Measurements from ENCODE around the gene PLEKHG1. TPM values are rescaled to one million over a fixed set of nuclear protein-coding genes. Genes with fewer than 3 reads are reported as not detected.

Gene PLEKHG1
- total RNA-seq, 1 experiment from 2014 or later: 92.4 TPM

DNA sequence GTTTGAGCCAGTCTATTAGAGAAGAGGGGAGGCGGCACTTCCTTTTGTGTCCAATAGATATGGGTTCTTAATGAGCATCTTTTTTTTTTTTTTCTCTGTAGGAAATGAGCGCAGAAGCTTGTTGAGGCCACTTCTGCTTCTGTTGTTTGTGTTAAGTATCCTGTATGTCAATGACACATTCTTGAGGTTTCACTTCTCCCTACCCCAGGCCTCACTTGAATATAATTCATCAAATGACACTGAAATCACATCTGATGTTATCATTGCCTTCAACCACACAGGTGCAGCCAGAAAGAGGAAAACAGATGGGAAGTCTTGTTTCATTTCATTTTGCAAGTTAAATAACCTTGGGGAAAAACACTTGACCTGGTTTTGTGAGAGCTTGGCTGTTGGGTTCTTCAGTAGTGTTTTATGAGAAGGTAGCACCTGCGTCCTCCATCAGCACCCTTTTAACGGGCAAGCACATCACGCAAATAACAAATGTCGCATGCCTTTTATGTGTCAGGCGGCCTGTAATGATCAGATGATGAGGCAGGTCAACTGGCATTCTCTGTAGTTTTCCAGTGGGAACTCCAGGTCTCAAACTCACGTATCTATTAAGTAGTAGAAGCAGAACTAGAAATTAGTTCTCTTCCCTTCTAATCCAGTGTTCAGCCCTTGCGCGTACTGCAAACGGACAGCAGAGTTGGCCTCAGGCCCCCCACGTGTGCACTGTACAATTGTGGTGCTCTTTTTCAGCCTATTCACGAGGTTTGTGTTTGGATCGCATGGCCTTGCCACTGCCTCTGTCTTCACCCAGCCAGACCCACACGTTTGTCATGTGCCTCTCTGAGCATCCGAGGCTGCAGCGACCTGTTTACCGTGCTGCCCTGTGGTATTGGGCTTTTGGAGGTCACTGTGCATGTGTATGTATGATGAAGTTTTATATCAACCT lies 23.5 kb downstream of the PLEKHG1 start:
- peak overlapping the region; percentile 78 for H3K9ac ChIP-seq (ENCODE audit: low read length)
- H3K4me3 ChIP-seq (ENCODE audit: low read length): peak overlapping the region; percentile 49
- H3K27ac ChIP-seq (ENCODE audit: low read length): peak overlapping the region; percentile 97
- H3K36me3 ChIP-seq (ENCODE audit: insufficient read depth, low read length): 0 out of 2 replicates have a peak, but pooled peaks cover 3% of the 10 kb centered on the region
- H3K9me3 ChIP-seq (ENCODE audit: low read length): no peaks in the 10 kb centered on the region
- H2AFZ ChIP-seq (ENCODE audit: low read length): no peak overlapping the region
- no peaks in the 10 kb centered on the region for H3K9me2 ChIP-seq (replicated peaks; ENCODE audit: insufficient read depth, low read length)
- peak overlapping the region; percentile 73 for H3K4me2 ChIP-seq (ENCODE audit: low read depth, low read length, poor library complexity, severe bottlenecking)
- peak; percentile 97 for DNase-seq
- no peaks in the 10 kb centered on the region; the same call in 1 of the 2 replicates for H4K20me1 ChIP-seq (ENCODE audit: insufficient read depth, low read depth, low read length)
- H3K4me1 ChIP-seq (ENCODE audit: low read length): peaks cover 97% of the 10 kb centered on the region
- H3K27me3 ChIP-seq (ENCODE audit: low read length): no peaks in the 10 kb centered on the region
- peaks cover 83% of the 10 kb centered on the region for H3K79me2 ChIP-seq (ENCODE audit: low read length)

GRCh38 chr6:150624191-150624590 lies 24.5 kb downstream of the PLEKHG1 start:
- Histone ChIP-seq H3K36me3 (ENCODE audit: insufficient read depth, low read length) (0 out of 2 replicates have a peak, but pooled peaks cover 3% of the 10 kb centered on the region), H3K4me3 (ENCODE audit: low read length) (peak overlapping the region; percentile 49), H3K27ac (ENCODE audit: low read length) (peak overlapping the region; percentile 97), H3K9me2 (replicated peaks; ENCODE audit: insufficient read depth, low read length) (no peaks in the 10 kb centered on the region), H4K20me1 (ENCODE audit: insufficient read depth, low read depth, low read length) (peaks cover 6% of the 10 kb centered on the region; the same call in 1 of the 2 replicates), H3K27me3 (ENCODE audit: low read length) (no peaks in the 10 kb centered on the region), H3K9me3 (ENCODE audit: low read length) (no peaks in the 10 kb centered on the region), H3K4me2 (ENCODE audit: low read depth, low read length, poor library complexity, severe bottlenecking) (peak overlapping the region; percentile 73), H2AFZ (ENCODE audit: low read length) (no peak overlapping the region), H3K4me1 (ENCODE audit: low read length) (peaks cover 97% of the 10 kb centered on the region), H3K9ac (ENCODE audit: low read length) (peak overlapping the region; percentile 78), H3K79me2 (ENCODE audit: low read length) (peaks cover 83% of the 10 kb centered on the region)
- DNase-seq: peak; percentile 67

- no peaks in the 10 kb centered on the region for H3K9me2 ChIP-seq (replicated peaks; ENCODE audit: insufficient read depth, low read length)
- H2AFZ ChIP-seq (ENCODE audit: low read length): no peak overlapping the region
- H3K4me3 ChIP-seq (ENCODE audit: low read length): no peak overlapping the region; the same call in 1 of the 2 replicates
- H3K9me3 ChIP-seq (ENCODE audit: low read length): no peaks in the 10 kb centered on the region
- H3K27me3 ChIP-seq (ENCODE audit: low read length): no peaks in the 10 kb centered on the region
- H3K79me2 ChIP-seq (ENCODE audit: low read length): peaks cover 79% of the 10 kb centered on the region
- peaks cover 96% of the 10 kb centered on the region for H3K4me1 ChIP-seq (ENCODE audit: low read length)
- 0 out of 2 replicates have a peak, but pooled peaks cover 3% of the 10 kb centered on the region for H3K36me3 ChIP-seq (ENCODE audit: insufficient read depth, low read length)
- DNase-seq: no peak
- peak overlapping the region; percentile 97 for H3K27ac ChIP-seq (ENCODE audit: low read length)
- H4K20me1 ChIP-seq (ENCODE audit: insufficient read depth, low read depth, low read length): peaks cover 12% of the 10 kb centered on the region; the same call in 1 of the 2 replicates
- H3K4me2 ChIP-seq (ENCODE audit: low read depth, low read length, poor library complexity, severe bottlenecking): peak overlapping the region; percentile 73
- H3K9ac ChIP-seq (ENCODE audit: low read length): no peak overlapping the region; the same call in 1 of the 2 replicates
Measured at GRCh38 chr6:150625927-150626326, 26.2 kb downstream of the PLEKHG1 start.

DNA sequence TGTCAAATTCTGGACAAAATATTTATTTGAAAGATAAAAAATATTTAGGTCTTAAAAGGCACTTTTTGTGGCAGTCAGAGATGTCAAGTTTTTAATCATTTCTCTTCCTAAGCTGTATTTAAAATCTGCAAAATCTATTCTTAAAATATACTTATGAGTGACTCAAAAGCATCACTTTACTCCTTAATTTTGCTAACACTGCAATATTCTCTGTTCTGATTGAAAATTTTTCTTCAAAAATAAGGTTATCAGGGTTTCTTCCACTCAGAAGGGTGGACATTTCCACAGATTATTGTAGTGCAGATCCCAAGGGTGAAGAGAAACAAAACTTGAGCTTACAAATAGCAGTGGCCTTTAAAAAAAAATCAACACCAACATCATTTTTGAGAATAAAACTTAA lies 27.5 kb downstream of the PLEKHG1 start:
- no peak overlapping the region for H3K4me3 ChIP-seq (ENCODE audit: low read length)
- H3K9ac ChIP-seq (ENCODE audit: low read length): peak overlapping the region; percentile 21
- H3K4me1 ChIP-seq (ENCODE audit: low read length): peaks cover 96% of the 10 kb centered on the region
- no peaks in the 10 kb centered on the region for H3K9me2 ChIP-seq (replicated peaks; ENCODE audit: insufficient read depth, low read length)
- peak overlapping the region; percentile 36 for H3K4me2 ChIP-seq (ENCODE audit: low read depth, low read length, poor library complexity, severe bottlenecking)
- H3K27me3 ChIP-seq (ENCODE audit: low read length): no peaks in the 10 kb centered on the region
- no peak overlapping the region for H2AFZ ChIP-seq (ENCODE audit: low read length)
- H3K9me3 ChIP-seq (ENCODE audit: low read length): no peaks in the 10 kb centered on the region
- peaks cover 81% of the 10 kb centered on the region for H3K79me2 ChIP-seq (ENCODE audit: low read length)
- 0 out of 2 replicates have a peak, but pooled peaks cover 3% of the 10 kb centered on the region for H3K36me3 ChIP-seq (ENCODE audit: insufficient read depth, low read length)
- DNase-seq: no peak
- H3K27ac ChIP-seq (ENCODE audit: low read length): peak overlapping the region; percentile 97
- H4K20me1 ChIP-seq (ENCODE audit: insufficient read depth, low read depth, low read length): peaks cover 23% of the 10 kb centered on the region; the same call in 1 of the 2 replicates

DNA sequence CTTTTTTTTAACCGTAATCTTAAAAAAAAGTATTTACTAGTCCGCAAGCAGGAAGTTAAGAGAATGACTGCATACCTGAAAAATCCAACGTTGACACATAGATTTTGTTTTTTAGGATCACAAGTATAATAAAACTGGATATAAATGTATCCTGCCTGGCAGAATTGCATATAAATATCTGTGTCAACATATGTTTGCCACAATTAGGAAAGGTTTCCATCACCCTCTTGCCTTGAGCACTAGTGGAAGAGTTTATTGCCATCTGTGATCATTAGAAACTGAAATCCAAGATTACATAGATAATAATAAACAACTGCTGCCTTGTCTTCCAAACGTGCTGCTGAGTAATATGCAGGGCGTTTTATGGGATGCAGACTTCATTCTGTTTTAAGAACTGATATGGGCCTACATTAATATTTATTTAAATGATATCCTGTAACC lies 27.9 kb downstream of the PLEKHG1 start:
- DNase-seq: no peak
- Histone ChIP-seq H3K4me3 (ENCODE audit: low read length) (no peak overlapping the region), H3K4me1 (ENCODE audit: low read length) (peaks cover 96% of the 10 kb centered on the region), H3K9ac (ENCODE audit: low read length) (0 out of 2 replicates have a peak overlapping the region, but pooled peaks have one; percentile 21), H3K79me2 (ENCODE audit: low read length) (peaks cover 84% of the 10 kb centered on the region), H3K9me2 (replicated peaks; ENCODE audit: insufficient read depth, low read length) (no peaks in the 10 kb centered on the region), H3K36me3 (ENCODE audit: insufficient read depth, low read length) (0 out of 2 replicates have a peak, but pooled peaks cover 3% of the 10 kb centered on the region), H3K27me3 (ENCODE audit: low read length) (no peaks in the 10 kb centered on the region), H3K4me2 (ENCODE audit: low read depth, low read length, poor library complexity, severe bottlenecking) (peak overlapping the region; percentile 36), H2AFZ (ENCODE audit: low read length) (no peak overlapping the region), H3K9me3 (ENCODE audit: low read length) (no peaks in the 10 kb centered on the region), H4K20me1 (ENCODE audit: insufficient read depth, low read depth, low read length) (peaks cover 27% of the 10 kb centered on the region; the same call in 1 of the 2 replicates), H3K27ac (ENCODE audit: low read length) (peak overlapping the region; percentile 97)

DNA sequence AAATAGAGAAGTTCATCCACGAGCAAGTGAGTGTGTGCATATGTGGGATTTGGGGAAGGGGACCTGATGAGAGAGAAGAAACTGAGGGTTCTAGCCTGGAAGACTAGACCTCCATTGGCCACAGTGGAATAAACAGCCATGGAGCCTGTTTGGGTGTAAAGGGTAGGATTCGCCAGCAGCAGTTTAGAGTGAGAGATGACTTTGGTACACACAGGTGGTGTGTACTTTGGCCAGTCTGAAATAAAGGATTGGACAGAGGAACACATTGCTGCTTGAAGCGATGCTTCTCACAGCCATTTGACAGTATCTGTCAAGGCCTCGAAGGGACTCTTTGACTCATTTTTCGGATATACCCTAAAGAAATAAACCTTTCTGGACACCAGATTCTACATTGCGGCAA lies 29.2 kb downstream of the PLEKHG1 start:
- Histone ChIP-seq H3K9me3 (ENCODE audit: low read length) (no peaks in the 10 kb centered on the region), H3K36me3 (ENCODE audit: insufficient read depth, low read length) (no peaks in the 10 kb centered on the region), H3K9me2 (replicated peaks; ENCODE audit: insufficient read depth, low read length) (no peaks in the 10 kb centered on the region), H3K4me1 (ENCODE audit: low read length) (peaks cover 99% of the 10 kb centered on the region), H3K79me2 (ENCODE audit: low read length) (peaks cover 88% of the 10 kb centered on the region), H3K4me3 (ENCODE audit: low read length) (no peak overlapping the region), H2AFZ (ENCODE audit: low read length) (no peak overlapping the region), H3K27me3 (ENCODE audit: low read length) (no peaks in the 10 kb centered on the region), H3K27ac (ENCODE audit: low read length) (peak overlapping the region; percentile 97), H3K4me2 (ENCODE audit: low read depth, low read length, poor library complexity, severe bottlenecking) (no peak overlapping the region), H3K9ac (ENCODE audit: low read length) (no peak overlapping the region), H4K20me1 (ENCODE audit: insufficient read depth, low read depth, low read length) (peaks cover 36% of the 10 kb centered on the region; the same call in 1 of the 2 replicates)
- DNase-seq: no peak

- Histone ChIP-seq H4K20me1 (ENCODE audit: insufficient read depth, low read depth, low read length) (peaks cover 39% of the 10 kb centered on the region; the same call in 1 of the 2 replicates), H3K27me3 (ENCODE audit: low read length) (no peaks in the 10 kb centered on the region), H3K9ac (ENCODE audit: low read length) (peak overlapping the region; percentile 57), H3K79me2 (ENCODE audit: low read length) (peaks cover 89% of the 10 kb centered on the region), H3K4me3 (ENCODE audit: low read length) (peak overlapping the region; percentile 64), H3K9me2 (replicated peaks; ENCODE audit: insufficient read depth, low read length) (no peaks in the 10 kb centered on the region), H3K4me1 (ENCODE audit: low read length) (peaks cover 99% of the 10 kb centered on the region), H3K27ac (ENCODE audit: low read length) (peak overlapping the region; percentile 91), H3K4me2 (ENCODE audit: low read depth, low read length, poor library complexity, severe bottlenecking) (peak overlapping the region; percentile 78), H3K36me3 (ENCODE audit: insufficient read depth, low read length) (no peaks in the 10 kb centered on the region), H3K9me3 (ENCODE audit: low read length) (no peaks in the 10 kb centered on the region), H2AFZ (ENCODE audit: low read length) (no peak overlapping the region)
- DNase-seq: peak; percentile 67
Measured at GRCh38 chr6:150631283-150631983, 31.7 kb downstream of the PLEKHG1 start.
